GM12801 (cell line): ENCODE data around the gene ROBO1.

Source experiments
- CTCF ChIP-seq: IDR thresholded peaks from one replicate; pipeline ENCODE4 v1.5.1; 2011; ENCODE audit warnings: control low read depth; ENCODE audit not compliant: insufficient read length; ENCODE audit errors: extremely low read depth

The ROBO1 gene

GRCh38 chr3:78911394-78911793 lies 856.4 kb downstream of the ROBO1 start:
- TF ChIP-seq CTCF, result no peak

- TF ChIP-seq CTCF, result no peak
These were observed 859.6 kb downstream of the ROBO1 start for GRCh38 chr3:78908236-78908635.

GRCh38 chr3:78907367-78907766 lies 860.4 kb downstream of the ROBO1 start:
- no peak for TF ChIP-seq CTCF

GRCh38 chr3:78906930-78907329 lies 860.9 kb downstream of the ROBO1 start:
- no peak for TF ChIP-seq CTCF

- TF ChIP-seq CTCF, result no peak
These were observed 861.6 kb downstream of the ROBO1 start for GRCh38 chr3:78906245-78906644.

- TF ChIP-seq CTCF, result no peak
These were observed 862.1 kb downstream of the ROBO1 start for GRCh38 chr3:78905700-78906099.

GRCh38 chr3:78901544-78901943 lies 866.3 kb downstream of the ROBO1 start:
- no peak for TF ChIP-seq CTCF

GRCh38 chr3:78900880-78901279 lies 866.9 kb downstream of the ROBO1 start:
- TF ChIP-seq CTCF, result no peak
